Activated naive CD4-positive, alpha-beta T cell treated with anti-CD3 and anti-CD28 coated beads, Interleukin-2, amount 50 U/mL, for 72 hours (primary cell): ENCODE data around the gene RNF224. TPM values are rescaled to one million over a fixed set of nuclear protein-coding genes. Genes with fewer than 3 reads are reported as not detected.

Source experiments
- ATAC-seq, 2 donors: fragments of 150-1000 bp; cut with Tn5 transposase; 2 replicates each; pipeline ENCODE4 v1.10.0; 2021; ENCODE audit warnings: mild to moderate bottlenecking in 2 of 2, moderate library complexity in 2 of 2
- DNase-seq, 2 donors: peaks; one replicate each; pipeline ENCODE4 v3.0.0; 2021 to 2022; ENCODE audit warnings: low spot score in 2 of 2
- H3K27ac Mint-ChIP-seq, 2 donors: one replicate each; pipeline ENCODE4 v1.8.0; 2022; ENCODE audit warnings: mild to moderate bottlenecking in 2 of 2, mixed read lengths in 2 of 2
- H3K36me3 Mint-ChIP-seq, 2 donors: one replicate each; pipeline ENCODE4 v1.8.0; 2022; ENCODE audit warnings: mixed read lengths in 2 of 2
- H3K9me3 Mint-ChIP-seq, 2 donors: one replicate each; pipeline ENCODE4 v1.8.0; 2022; ENCODE audit warnings: mixed read lengths in 2 of 2
- total RNA-seq, 2 donors: library from RNA; stranded (reverse); gene quantifications; one replicate each; pipeline ENCODE4 v1.2.3, GENCODE V29; 2022

The RNF224 gene
- not detected for total RNA-seq

DNA sequence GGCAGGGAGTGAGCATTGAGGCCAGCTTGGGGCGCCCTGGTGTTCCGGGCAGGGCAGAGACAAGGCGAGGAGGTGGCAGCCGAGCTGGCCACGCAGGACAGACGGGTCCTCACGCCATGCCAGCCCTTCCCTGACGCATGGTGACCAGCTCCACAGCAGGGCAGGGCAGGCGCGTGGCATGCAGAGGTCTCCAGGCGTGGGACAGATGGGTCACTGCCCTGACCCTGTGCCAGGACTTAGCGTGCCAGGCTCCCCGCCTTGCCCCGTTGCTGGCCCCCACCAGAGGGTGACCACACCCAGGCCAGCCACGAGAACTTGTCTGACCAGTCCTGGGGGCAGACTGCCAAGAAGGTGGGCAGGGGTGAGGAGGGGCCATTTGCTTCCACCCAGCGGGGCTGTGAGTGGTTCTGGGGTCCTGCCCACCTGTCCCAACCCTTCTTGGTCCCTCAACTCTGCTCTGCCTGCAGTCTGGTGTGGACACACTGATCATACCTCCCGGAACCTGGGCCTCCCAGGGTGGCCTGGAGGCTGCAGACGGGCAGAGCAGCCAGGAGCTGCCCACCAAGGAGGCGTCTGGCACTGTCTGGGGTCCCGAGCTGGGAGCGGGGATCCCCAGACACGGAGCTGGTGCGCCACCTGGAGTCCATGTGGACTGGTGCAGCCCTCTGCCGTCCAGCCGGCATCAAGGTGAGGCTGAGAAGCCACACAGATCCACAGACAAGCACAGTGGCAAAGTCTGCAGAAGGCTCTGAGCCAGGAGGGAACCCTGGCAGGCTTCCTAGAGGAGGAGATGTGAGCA lies at the start of gene RNF224:
RNF224 (plus strand) TSS at position 449 of the 799 bp plus-strand sequence. CDS start 834 bp downstream, outside the sequence.
- peak; percentile 77 to 86 for DNase-seq
- Mint-ChIP-seq H3K36me3 (no peaks in the 10 kb centered on the region), H3K27ac (peak within 1 kb of the TSS in 1 of 2 donors; percentile 16), H3K9me3 (no peaks in the 10 kb centered on the region)
- ATAC-seq = peak; percentile 41 to 55

- ATAC-seq = no peak
- DNase-seq = no peak
- peak overlapping the region in 1 of 2 donors; percentile 35 for H3K27ac Mint-ChIP-seq
- H3K36me3 Mint-ChIP-seq = peaks cover 0 to 5% of the 10 kb centered on the region in 2 donors
- H3K9me3 Mint-ChIP-seq = no peaks in the 10 kb centered on the region
Observed at GRCh38 chr9:137178201-137178938, 48.9 kb upstream of the RNF224 start.

DNA sequence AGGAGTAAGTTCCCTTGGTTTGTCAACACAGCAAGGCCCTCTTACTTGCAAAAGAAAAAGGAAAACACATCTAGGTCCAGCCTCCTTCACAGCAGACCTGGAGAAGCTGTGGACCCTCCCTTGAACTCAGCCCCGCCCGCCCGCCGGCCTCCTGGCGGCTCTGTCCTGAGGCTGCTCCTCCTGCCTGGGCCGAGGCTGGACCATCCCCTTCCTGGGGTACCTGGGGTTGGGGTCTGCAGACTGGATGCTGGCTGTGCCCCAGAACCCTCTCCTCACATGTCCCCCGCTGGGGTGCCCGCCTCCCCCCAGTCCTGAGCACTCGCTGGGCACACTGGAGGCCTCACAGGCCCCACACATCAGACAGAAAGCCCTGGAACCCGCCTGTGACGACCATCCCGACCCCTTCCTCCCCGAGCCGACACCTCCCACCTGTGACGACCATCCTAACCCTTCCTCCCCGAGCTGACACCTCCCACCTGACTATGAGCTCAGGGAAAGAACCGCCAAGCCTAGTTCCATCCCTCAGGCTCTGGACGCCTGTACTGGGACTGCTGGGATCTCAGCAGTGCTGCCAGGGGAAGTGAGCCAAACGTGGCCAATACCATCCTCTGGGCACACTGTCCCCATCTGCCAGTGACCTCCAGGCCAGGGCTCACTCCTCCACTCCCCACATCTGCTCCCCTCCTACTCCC lies 48.2 kb upstream of the RNF224 start:
- H3K9me3 Mint-ChIP-seq = no peaks in the 10 kb centered on the region
- H3K27ac Mint-ChIP-seq = peak overlapping the region in 1 of 2 donors; percentile 35
- peaks cover 0 to 5% of the 10 kb centered on the region in 2 donors for H3K36me3 Mint-ChIP-seq
- ATAC-seq (no peak), DNase-seq (no peak)

DNA sequence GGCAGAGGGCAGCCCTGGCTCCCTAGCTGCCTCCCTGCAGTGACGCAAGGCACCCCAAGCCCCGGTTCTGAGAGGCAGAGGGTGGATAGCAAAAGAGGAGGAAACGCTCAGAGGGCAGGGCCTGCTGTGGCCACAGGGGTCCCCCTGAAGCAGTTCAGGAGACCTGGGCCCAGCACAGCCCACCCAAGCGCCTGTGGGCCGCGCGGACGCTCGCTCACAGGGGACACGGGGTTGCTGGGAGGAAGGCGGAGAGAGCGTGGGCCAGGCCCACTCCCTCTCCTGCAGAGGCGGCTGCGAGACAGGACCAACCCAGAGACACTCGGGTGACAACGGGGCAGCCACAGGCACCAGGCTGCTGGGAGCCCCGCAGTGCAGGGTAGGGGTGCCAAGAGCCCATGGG lies 47.5 kb upstream of the RNF224 start:
- Mint-ChIP-seq H3K9me3 (no peaks in the 10 kb centered on the region), H3K27ac (peak overlapping the region in 1 of 2 donors; percentile 35), H3K36me3 (peaks cover 0 to 5% of the 10 kb centered on the region in 2 donors)
- DNase-seq (no peak), ATAC-seq (no peak)

- no peak for ATAC-seq
- Mint-ChIP-seq H3K9me3 (no peaks in the 10 kb centered on the region), H3K36me3 (peaks cover 0 to 5% of the 10 kb centered on the region in 2 donors), H3K27ac (no peak overlapping the region)
- no peak for DNase-seq
Observed at GRCh38 chr9:137180491-137180890, 46.8 kb upstream of the RNF224 start.

GRCh38 chr9:137181680-137182079 lies 45.6 kb upstream of the RNF224 start:
- peaks cover 0 to 5% of the 10 kb centered on the region in 2 donors for H3K36me3 Mint-ChIP-seq
- no peaks in the 10 kb centered on the region for H3K9me3 Mint-ChIP-seq
- H3K27ac Mint-ChIP-seq = no peak overlapping the region
- no peak for DNase-seq
- no peak for ATAC-seq

DNA sequence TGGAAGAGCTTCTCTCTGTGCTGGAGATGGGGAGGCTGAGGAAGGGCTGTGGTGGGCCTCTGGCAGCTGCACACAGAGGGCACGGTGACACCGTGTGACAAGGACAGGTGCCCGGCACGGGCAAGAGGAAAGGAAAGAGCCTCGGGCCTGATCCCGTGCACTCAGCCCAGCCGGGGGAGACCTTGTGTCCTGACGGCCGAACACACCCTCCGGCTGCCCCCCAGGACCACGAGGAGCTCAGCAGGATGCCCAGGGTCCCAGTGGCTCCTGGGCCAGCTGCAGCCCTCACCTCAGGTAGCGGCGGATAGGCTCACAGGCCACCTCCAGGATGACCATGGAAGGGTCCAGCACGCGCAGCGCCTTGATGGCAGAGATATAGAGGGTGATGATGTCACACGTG lies 44.5 kb upstream of the RNF224 start:
- DNase-seq (no peak), ATAC-seq (no peak)
- H3K36me3 Mint-ChIP-seq = peaks cover 0 to 16% of the 10 kb centered on the region in 2 donors
- H3K27ac Mint-ChIP-seq = no peak overlapping the region
- no peaks in the 10 kb centered on the region for H3K9me3 Mint-ChIP-seq

DNA sequence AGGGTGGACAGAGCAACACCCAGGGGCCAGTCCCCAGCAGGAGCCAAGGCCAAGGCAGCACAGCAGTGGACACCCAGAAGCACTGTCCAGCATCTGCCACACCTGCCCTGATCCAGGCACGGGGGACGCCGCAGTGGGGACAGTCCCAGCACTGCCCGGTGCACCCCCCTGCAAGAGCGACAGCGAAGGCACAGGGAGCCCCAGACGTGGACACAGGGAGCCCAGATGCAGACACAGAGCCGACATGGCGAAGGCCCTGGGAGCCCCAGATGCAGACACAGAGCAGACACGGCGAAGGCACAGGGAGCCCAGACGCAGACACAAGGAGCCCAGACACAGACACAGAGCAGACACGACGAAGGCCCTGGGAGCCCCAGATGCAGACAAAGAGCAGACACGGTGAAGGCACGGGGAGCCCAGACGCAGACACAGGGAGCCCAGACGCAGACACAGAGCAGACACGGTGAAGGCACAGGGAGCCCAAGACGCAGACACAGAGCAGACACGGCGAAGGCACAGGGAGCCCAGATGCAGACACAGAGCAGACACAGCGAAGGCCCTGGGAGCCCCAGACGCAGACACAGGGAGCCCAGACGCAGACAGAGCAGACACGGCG lies 43.2 kb upstream of the RNF224 start:
- Mint-ChIP-seq H3K36me3 (peaks cover 0 to 16% of the 10 kb centered on the region in 2 donors), H3K27ac (no peak overlapping the region), H3K9me3 (no peaks in the 10 kb centered on the region)
- DNase-seq (no peak), ATAC-seq (no peak)

DNA sequence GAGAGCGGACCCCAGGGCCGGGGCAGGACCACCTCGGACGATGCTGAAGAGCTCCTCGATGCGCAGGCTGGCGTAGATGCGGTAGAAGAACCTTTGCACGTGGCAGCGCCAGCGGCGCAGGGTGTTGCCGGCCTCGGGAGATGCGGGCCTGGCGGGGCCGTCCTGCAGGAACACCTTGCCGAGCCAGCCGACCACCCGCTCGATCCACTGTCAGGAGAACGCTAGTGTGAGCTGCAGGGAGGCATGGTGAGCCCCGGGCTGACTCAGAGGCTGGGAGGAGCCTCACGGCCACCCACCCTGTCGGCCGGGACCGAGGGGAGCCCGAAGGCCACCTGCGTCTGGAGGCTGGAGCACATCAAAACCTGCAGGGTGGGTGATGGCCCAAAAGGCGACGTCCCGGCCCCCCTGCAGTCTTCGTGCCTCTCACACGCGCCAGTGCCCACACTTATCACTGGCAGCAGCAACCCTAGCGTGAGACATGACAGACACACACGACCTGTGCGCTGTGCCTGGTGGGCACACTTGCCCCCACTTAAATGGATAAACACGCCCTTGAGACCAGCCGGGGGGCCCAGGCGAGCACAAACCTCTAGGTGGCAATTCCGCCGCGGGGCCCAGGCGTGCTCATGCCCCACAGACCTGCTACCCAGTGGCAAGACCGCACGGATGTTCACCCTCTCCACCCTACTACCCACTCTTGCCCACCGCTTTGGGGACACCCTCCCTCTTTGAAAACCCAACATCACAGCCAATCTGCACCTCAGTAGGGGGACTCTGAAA lies 42.2 kb upstream of the RNF224 start:
- DNase-seq = no peak
- peaks cover 0 to 16% of the 10 kb centered on the region in 2 donors for H3K36me3 Mint-ChIP-seq
- no peak for ATAC-seq
- H3K27ac Mint-ChIP-seq = no peak overlapping the region
- H3K9me3 Mint-ChIP-seq = no peaks in the 10 kb centered on the region

DNA sequence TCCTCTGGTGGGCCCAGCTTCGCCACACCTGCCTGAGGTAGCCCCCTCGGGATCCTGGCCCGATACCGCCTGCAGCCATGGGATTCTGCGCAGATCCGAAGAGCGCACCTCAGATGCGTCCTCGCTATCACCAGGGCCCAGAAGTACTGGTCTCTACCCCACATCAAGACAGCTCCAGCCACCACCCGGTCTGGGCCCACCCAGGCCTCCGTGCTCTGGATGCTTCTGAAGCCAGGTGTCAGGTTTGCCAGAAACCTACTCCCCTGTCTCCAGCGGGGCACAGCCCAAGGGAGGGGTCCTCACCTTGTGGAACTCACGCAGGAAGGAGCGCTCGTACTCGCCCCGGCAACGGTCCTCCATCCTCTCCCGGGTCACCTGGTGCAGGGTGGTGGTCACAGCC lies 41.4 kb upstream of the RNF224 start:
- H3K27ac Mint-ChIP-seq = no peak overlapping the region
- no peak for ATAC-seq
- DNase-seq = no peak
- H3K9me3 Mint-ChIP-seq = no peaks in the 10 kb centered on the region
- H3K36me3 Mint-ChIP-seq = peaks cover 0 to 16% of the 10 kb centered on the region in 2 donors

DNA sequence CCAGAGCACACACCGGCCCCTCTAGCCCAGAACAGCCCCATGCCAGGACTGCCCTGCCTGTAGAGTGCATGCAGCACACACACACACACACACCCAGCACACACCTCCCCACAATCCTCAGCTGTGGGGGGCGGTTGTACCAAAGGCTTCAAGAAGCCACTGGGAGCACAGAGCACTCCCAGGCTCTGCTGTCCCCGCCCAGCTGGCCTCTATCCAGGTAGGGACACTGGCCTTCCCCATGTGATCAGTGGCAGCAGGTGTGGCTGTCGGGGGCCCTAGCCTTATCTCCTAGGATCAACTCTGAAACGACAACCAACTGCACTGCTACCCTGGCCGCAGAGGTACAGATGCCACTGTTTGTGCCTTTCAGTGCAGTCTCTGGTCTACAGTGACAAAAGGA lies 40.9 kb upstream of the RNF224 start:
- H3K36me3 Mint-ChIP-seq = peaks cover 0 to 16% of the 10 kb centered on the region in 2 donors
- H3K27ac Mint-ChIP-seq = no peak overlapping the region
- ATAC-seq (no peak), DNase-seq (no peak)
- no peaks in the 10 kb centered on the region for H3K9me3 Mint-ChIP-seq

GRCh38 chr9:137187386-137187785 lies 39.9 kb upstream of the RNF224 start:
- ATAC-seq (no peak), DNase-seq (no peak)
- peaks cover 0 to 11% of the 10 kb centered on the region in 2 donors for H3K36me3 Mint-ChIP-seq
- peak overlapping the region; percentile 90 to 93 for H3K27ac Mint-ChIP-seq
- H3K9me3 Mint-ChIP-seq = no peaks in the 10 kb centered on the region

- Mint-ChIP-seq H3K9me3 (no peaks in the 10 kb centered on the region), H3K36me3 (peaks cover 0 to 11% of the 10 kb centered on the region in 2 donors), H3K27ac (peak overlapping the region; percentile 90 to 93)
- peak; percentile 20 to 23 for ATAC-seq
- DNase-seq = no peak
Observed at GRCh38 chr9:137188086-137188489, 39.2 kb upstream of the RNF224 start.

DNA sequence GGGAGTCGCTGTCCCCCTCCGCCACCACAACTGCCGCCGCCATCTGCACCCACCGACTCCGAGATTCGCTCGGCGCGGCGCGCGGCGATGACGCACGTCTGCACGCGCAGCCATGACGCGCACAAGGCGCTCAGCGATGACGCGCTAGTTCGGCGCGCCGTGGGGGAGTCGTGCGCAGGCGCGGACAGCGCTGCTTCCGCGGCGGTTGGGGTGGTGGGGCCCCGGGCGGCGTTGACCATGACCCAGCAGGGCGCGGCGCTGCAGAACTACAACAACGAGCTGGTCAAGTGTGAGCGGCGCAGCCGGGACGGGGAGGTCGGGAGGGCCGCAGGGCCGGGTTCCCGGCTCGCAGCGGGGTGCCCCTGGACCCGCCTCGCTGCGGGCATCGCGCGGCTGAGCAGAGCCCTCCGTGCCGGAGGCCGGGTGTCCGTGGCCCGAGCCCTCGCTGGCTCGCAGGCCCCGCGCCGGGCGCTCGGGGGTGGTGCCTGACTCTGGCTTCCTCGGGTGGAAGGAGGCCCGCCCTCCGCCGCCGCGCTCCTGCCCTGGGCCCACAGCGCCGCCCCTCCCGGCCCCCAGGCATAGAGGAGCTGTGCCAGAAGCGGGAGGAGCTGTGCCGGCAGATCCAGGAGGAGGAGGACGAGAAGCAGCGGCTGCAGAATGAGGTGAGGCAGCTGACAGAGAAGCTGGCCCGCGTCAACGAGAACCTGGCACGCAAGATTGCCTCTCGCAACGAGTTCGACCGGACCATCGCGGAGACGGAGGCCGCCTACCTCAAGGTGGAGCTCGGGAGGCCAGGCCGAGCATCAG lies 38.6 kb upstream of the RNF224 start, which contains the start of the genes ANAPC2 and SSNA1:
ANAPC2 (minus strand) TSS at position 71 of the 807 bp plus-strand sequence; CDS start at position 43, 28 bp downstream.
SSNA1 (plus strand) TSS at position 187 of the 807 bp plus-strand sequence; CDS start at position 238, 51 bp downstream.
- peak; percentile 87 to 91 for ATAC-seq

More for the DNA sequence above, 38.6 kb upstream of the RNF224 start, which contains the start of the genes ANAPC2 and SSNA1:
- Mint-ChIP-seq H3K27ac (peak within 1 kb of the TSS; percentile 90 to 94), H3K9me3 (no peaks in the 10 kb centered on the region), H3K36me3 (peaks cover 0 to 11% of the 10 kb centered on the region in 2 donors)
- peak; percentile 97 for DNase-seq
